ENCODE data around the gene DNASE1L1.

DNASE1L1 gene

DNA sequence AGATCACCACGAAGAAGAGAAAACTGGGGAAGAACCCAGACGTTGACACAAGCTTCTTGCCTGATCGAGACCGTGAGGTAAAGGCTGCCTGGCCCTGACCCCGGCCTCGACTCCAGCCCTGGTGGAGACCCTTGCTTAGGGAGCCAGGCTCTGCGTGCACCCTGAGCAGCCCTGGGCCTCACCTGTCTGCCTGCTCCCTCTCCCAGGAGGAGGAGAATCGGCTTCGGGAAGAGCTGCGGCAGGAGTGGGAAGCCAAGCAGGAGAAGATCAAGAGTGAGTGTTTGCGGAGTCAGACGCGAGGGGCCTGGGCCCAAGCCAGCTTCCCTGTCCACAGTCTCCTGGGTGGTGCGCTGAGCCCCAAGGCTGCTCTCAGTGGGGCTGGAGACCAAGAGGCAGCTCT, 39.4 kb upstream of the DNASE1L1 start:
- no peak overlapping the region for H3K27ac ChIP-seq
- DNase-seq (ENCODE audit: low spot score), result no peak
- TF ChIP-seq, protein P1, sequence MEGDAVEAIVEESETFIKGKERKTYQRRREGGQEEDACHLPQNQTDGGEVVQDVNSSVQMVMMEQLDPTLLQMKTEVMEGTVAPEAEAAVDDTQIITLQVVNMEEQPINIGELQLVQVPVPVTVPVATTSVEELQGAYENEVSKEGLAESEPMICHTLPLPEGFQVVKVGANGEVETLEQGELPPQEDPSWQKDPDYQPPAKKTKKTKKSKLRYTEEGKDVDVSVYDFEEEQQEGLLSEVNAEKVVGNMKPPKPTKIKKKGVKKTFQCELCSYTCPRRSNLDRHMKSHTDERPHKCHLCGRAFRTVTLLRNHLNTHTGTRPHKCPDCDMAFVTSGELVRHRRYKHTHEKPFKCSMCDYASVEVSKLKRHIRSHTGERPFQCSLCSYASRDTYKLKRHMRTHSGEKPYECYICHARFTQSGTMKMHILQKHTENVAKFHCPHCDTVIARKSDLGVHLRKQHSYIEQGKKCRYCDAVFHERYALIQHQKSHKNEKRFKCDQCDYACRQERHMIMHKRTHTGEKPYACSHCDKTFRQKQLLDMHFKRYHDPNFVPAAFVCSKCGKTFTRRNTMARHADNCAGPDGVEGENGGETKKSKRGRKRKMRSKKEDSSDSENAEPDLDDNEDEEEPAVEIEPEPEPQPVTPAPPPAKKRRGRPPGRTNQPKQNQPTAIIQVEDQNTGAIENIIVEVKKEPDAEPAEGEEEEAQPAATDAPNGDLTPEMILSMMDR (IDR thresholded peaks at IDR 0.05), result no peak

DNA sequence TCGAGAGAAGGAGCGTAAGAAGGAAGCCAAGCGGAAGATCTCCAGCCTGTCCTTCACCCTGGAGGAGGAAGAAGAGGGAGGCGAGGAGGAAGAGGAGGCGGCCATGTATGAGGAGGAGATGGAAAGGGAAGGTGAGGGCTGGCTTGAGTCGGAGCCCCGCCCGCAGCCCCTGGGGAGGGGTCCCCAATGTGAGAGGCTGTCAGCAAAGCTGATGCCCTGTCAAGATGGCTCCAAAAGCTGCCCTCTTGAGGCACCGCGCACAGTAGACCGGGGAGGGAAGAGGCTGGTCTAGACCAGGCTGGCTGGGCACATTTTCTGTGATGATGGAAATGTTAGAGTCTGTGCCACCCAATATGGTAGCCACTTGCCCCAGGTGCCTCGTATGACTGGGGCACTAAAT, 37.4 kb upstream of the DNASE1L1 start:
- TF ChIP-seq, protein P1 (IDR thresholded peaks at IDR 0.05), result no peak
- no peak for DNase-seq (ENCODE audit: low spot score)
- H3K27ac ChIP-seq, result no peak overlapping the region
- H3K4me3 ChIP-seq, result no peak overlapping the region

More for the DNA sequence above, 39.4 kb upstream of the DNASE1L1 start:
- no peak overlapping the region for H3K4me3 ChIP-seq

DNA sequence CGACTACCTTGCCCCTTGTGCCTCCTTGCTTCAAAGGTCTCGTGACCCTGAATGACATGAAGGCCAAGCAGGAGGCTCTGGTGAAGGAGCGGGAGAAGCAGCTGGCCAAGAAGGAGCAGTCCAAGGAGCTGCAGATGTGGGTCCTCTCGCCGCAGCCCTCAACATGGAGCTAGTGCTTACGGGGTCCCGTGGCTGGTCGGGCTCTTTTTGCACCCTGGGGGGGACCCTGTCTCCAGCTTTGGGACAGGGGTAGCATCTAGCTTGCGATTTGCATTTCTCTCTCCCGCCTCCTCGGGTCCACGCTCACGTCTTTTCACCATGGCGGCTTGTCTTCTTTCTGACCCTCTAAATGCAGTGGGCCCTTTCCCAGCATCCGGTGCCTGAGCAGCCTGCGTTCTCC, 36.7 kb upstream of the DNASE1L1 start:
- no peak overlapping the region for H3K27ac ChIP-seq
- peak overlapping the region; percentile 73 for H3K4me3 ChIP-seq
- TF ChIP-seq, protein P1 (IDR thresholded peaks at IDR 0.05), result no peak
- no peak for DNase-seq (ENCODE audit: low spot score)

DNA sequence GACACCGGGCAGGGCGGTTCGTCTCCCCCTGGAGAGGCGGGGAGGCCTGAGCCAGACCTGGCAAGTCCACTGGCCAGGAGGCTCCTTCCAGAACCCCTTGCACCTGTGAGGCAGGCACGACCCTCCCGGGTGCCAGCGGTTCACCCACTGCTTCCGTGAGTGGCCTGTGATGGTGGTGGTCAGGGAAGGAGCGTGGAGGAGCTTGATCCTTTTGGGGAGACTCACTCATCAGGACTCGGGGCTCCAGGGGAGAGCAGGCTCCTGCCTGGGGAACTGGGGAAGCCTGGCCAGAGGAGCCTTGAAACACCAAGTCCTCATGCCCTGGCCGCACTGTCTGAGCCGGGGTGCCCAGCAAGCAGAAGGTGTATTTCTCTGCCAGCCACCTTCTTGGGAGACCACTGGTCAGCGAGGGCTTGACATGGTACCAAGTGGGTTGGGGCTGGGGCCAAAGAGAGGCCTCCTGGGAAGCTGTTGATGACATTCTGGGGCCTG, 35.7 kb upstream of the DNASE1L1 start:
- DNase-seq (ENCODE audit: low spot score), result no peak
- peak overlapping the region; percentile 73 for H3K4me3 ChIP-seq
- peak overlapping the region; percentile 74 to 84 for H3K27ac ChIP-seq
- TF ChIP-seq, protein P1 (IDR thresholded peaks at IDR 0.05), result no peak

DNA sequence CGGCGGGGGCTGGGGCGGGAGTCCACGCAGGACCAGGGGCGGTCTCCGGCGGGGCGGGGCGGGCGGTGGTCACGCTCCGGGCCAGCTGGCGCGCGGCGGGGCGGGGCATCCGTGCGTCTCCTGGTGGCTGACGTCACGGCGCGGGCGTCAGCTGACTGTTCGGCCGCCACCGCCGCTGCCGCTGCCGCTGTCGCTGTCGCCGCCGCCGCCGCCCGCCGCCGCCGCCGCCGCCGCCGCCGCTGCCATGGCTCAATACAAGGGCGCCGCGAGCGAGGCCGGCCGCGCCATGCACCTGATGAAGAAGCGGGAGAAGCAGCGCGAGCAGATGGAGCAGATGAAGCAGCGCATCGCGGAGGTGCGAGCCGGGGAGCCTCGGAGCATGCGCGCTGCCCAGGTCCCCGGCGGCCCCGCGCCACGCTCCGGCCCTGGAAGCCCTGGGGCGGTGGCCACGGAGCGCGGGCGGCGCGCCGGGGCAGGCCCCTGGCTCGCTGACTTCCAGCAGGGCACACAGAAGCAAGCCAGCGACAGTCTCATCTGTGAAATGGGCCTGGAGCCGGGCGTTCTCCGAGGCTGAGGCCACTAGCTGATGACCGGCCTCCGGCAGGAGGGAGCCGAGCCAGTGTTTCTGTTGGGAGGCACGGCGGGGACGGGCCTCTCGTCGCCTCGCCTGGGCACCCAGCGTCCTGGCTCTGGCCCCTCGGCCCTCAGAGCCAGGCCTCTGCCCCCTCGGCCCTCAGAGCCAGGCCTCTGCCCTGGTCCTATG, 35.1 kb upstream of the DNASE1L1 start, which contains the start of gene FAM50A:
FAM50A (plus strand) TSS at position 150 of the 763 bp plus-strand sequence; CDS start at position 245, 95 bp downstream.
- peak within 1 kb of the TSS; percentile 74 to 84 for H3K27ac ChIP-seq
- H3K4me3 ChIP-seq, result peak within 1 kb of the TSS; percentile 73
- peak; percentile 84 for DNase-seq (ENCODE audit: low spot score)
- TF ChIP-seq, protein P1 (IDR thresholded peaks at IDR 0.05), result no peak

DNA sequence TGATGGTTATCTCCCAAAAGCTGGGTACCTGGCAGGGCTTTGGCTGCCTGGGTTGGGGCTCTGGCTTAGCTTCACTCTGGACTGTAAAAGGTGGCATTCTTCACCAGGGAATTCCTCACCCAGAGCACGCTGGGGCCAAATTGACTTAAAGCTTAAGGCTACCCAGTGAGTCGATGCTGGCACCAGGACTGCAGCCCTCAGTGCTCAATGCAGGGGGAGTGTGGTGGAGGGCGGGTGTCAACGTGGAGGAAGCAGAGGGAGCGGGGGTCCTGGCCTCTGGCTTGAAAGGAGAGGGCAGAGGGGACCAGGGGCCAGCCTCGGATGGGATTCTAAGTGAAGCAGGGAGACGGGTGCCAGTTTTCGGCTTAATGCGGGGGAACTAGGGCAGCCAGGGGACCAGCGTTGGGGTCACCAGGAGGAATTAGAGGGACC, 34.4 kb upstream of the DNASE1L1 start:
- Histone ChIP-seq H3K4me3 (peak overlapping the region; percentile 73), H3K27ac (peak overlapping the region; percentile 57 to 84)
- no peak for DNase-seq (ENCODE audit: low spot score)
- TF ChIP-seq, protein P1 (IDR thresholded peaks at IDR 0.05), result no peak

Measured in coronary artery (tissue), 2 donors.